NCI-H1417 treated with DMSO at 0.1 percent for 48 hours (cell line): ENCODE results near the gene GMCL1.
"Not testable (repeated sequence)": the region's sequence is repeated elsewhere in the genome, so short reads cannot be mapped to it uniquely, and the experiment has no call there.

Source experiments
- DNase-seq: peaks from one replicate; lab custom pipeline; 2025; lab: John Stamatoyannopoulos, UW

GMCL1 gene

GRCh38 chr2:69807821-69808540 lies 21.5 kb upstream of the GMCL1 start:
- no peak for DNase-seq

DNA sequence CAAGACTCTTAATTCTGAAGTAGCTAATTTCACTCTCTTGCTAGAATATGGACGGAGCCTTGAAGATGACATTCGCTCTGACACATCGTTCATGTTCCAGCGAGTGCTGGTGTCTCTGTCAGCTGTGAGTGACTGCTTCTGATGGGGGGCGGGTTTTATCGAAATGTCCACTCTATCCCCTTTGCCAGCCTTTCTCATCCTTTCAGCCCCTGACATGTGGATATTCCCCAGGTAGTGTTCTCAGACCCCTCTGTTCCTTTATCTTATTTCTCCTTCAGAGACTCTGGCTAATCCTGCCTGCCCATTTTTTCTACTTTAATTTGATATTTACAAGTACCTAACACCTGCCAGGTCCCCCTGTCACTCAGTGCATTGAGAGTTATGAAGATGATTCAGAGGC lies 18.9 kb upstream of the GMCL1 start:
- no peak for DNase-seq

DNA sequence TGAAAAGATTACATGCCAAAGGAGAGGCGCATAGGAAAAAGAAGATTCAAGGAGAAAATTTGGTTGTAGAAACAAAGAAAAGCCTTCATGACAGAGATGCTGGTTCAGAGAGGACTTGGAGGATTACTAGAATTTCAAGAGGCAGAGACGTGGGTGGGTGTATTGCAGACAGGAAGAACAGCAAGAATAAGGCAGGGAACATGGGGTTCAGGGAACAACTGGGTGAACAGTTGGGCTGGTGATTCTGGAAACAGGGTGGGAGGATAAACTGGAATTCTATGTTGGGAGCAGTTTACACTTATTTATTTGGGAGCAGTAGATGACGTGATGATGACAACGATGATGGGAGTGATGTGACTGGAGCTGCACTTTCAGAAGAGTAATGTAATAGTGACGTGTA lies 18.4 kb upstream of the GMCL1 start:
- no peak for DNase-seq

- DNase-seq = no peak
These were observed 17.9 kb upstream of the GMCL1 start for GRCh38 chr2:69811591-69811990.

DNA sequence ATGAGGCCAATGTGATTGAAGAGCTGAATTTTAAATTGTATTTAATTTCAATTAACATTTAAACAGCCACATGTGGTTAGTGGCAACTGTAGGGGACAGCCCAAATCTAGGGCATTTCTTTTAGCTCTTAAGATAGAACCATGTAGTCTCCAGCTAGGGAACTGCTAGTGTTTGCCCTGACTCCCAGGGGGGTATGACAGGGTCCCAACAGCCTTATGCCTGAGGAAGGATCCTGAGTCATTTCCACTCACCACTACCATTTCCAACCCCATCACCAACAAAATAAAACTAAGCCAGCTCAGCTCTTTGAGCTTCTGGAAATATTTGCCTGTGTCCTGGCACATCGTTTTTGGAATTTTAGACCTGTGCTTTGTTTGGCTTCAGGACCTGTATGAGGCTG lies 13.7 kb upstream of the GMCL1 start:
- no peak for DNase-seq

GRCh38 chr2:69816923-69817542 lies 12.4 kb upstream of the GMCL1 start:
- DNase-seq = peak; percentile 54

GRCh38 chr2:69817729-69818501 lies 11.5 kb upstream of the GMCL1 start:
- no peak for DNase-seq

GRCh38 chr2:69827796-69828540 lies 1.5 kb upstream of the GMCL1 start:
- DNase-seq = no peak

GRCh38 chr2:69828938-69829255 lies 563 bp upstream of the GMCL1 start:
- DNase-seq = no peak

- no peak for DNase-seq
These were observed 815 bp downstream of the GMCL1 start for GRCh38 chr2:69830045-69830905.

- DNase-seq = not testable (repeated sequence)
These were observed 1.4 kb downstream of the GMCL1 start for GRCh38 chr2:69830906-69831241.

- DNase-seq = no peak
These were observed 2.0 kb downstream of the GMCL1 start for GRCh38 chr2:69831354-69831905.

DNA sequence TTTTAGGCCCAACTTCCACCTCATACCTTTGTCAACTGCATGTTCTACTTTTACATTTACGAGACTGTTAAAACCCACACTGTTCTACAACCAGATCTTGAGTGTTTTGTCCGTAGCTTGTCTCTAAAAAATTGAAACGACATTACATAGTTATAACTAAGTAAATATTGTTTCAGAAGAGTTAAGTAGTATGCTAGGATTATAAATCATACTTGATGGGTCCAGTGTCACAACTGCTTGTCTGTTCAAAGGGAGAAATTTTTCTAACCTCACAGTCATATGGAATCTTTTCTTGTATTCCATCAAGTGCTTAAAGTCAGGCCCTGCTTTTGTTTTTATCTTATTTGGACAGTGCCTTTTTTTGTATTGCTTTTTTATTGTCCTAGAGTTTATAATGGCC lies 4.3 kb downstream of the GMCL1 start:
- DNase-seq = no peak

DNA sequence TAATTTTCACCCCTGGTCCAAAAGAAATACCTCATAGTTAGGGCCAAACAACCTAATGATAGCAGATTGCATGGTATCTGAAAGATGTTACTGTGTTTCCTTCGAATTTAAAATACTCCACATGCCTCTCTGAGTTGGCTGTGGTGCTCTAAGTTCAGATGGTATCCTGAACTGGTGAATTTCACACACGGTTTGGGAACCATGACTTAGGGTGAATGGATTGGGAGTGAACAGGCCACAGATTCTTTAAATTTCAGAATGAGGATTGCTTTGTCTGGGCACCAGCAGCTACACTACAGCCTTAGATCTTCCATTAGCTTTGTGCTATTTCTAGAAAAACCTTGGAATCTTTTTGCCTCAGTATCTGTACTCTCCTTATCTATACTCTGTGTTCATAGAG lies 6.2 kb downstream of the GMCL1 start:
- no peak for DNase-seq

GRCh38 chr2:69836316-69836715 lies 6.9 kb downstream of the GMCL1 start:
- no peak for DNase-seq

DNA sequence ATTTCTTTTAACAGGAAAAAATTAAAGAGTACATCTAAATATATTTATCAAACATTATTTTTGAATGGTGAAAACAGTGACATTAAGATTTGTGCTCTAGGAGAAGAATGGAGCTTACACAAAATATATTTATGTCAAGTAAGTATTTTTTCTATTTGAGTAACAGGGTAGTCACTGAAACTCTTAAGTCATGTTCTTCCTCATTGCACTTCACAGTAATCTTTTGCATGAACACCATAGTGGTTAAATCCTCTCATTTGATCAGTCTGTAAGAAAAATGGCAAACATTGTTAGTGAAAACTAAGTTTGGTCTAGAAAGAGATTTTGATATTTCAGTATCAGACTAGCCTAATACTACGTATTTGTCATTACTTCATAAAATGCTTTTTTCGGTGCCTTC lies 8.1 kb downstream of the GMCL1 start:
- no peak for DNase-seq

- DNase-seq = no peak
These were observed 14.5 kb downstream of the GMCL1 start for GRCh38 chr2:69843993-69844392.

- DNase-seq = no peak
These were observed 15.1 kb downstream of the GMCL1 start for GRCh38 chr2:69844560-69844959.

DNA sequence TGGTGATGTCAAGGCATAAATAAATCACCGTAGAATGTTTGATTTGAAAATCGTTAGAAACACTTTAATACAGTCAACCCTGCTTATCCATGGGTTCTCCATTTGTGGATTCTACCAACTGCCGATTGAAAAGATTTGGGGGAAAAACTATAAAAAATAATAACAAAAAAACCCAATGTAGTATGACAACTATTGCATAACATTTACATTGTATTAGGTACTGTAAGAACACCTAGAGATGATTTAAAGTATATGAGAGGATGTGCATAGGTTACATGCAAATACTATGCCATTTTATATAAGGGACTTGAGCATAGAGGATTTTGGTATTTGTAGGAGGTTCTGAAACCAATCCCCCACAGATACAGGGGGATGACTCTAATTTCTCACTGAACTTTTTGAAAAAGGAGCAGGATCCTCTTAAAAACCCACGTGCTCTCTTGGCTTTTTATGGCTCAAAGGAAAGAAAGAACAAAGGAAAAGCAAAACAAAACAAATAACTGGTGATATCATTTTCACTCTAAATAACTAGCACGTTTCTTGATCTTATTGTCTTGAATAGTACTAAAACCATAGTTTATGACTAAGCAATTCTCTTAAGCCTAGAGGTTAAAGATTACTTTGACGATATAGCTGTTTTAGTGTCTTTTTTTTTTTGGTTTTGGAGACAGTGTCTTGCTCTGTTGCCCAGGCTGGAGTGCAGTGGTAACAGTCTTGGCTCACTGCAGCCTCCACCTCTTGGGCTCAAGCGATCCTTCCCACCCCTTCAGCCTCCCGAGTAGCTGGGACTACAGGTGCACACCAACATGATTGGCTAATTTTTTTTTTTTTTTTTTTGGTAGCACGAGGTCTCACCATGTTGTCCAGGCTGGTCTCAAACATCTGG lies 17.0 kb downstream of the GMCL1 start:
- DNase-seq = no peak

GRCh38 chr2:69847068-69847828 lies 17.8 kb downstream of the GMCL1 start:
- no peak for DNase-seq
